K562 (cell line): Measurements from ENCODE around the gene LAMA3. TPM values are rescaled to one million over a fixed set of nuclear protein-coding genes. Genes with fewer than 3 reads are reported as not detected.

Source experiments
- ATAC-seq: fragments of 200-7000 bp; cut with Tn5 transposase; 3 replicates; pipeline ENCODE4 v1.9.1; 2020; ENCODE audit warnings: moderate library complexity
- BruUV-seq: library from RNA; stranded (reverse); fragments of 400-500 nt; replicated peaks from 2 replicates; lab custom pipeline; 2021; lab: Mats Ljungman, UMichigan
- CTCF ChIA-PET: fragments of 300-600 bp; formaldehyde crosslinking; extraction: SDS; loops from one replicate; lab custom pipeline; 2021; ENCODE audit warnings: low intra/inter-chr PET ratio; lab: Yijun Ruan, JAX
- POLR2A ChIA-PET: fragments of 300-600, 350-650 bp; sonication (Branson Sonifier 250); formaldehyde crosslinking; extraction: SDS; loops from one replicate; lab custom pipeline; 2021; ENCODE audit warnings: antibody characterized with exemption, inconsistent platforms; lab: Yijun Ruan, JAX
- DNase-seq, 4 experiments: peaks; one replicate each; pipeline versions ENCODE4 v3.0.0 to v3.0.0-alpha.2; 2011 to 2018; ENCODE audit warnings: low spot score in 3 of 4, mixed read lengths in 3 of 4; ENCODE audit errors: extremely low read depth in 1 of 4
- FAIRE-seq: peaks from 2 replicates; lab custom pipeline; 2011; peaks lifted over from hg19 to GRCh38; lab: Jason Lieb, UNC
- H2AFZ ChIP-seq: 2 replicates; pipeline ENCODE4 v1.6.0; 2011; ENCODE audit warnings: low read depth, low read length, control low read depth, inconsistent platforms
- H3K27ac ChIP-seq: fragments of 200-600 bp; 3 replicates; pipeline ENCODE4 v1.8.0; 2011; ENCODE audit warnings: low read depth, mild to moderate bottlenecking, control low read depth, inconsistent platforms, low read length, moderate library complexity, mixed read lengths; ENCODE audit errors: extremely low read depth
- H3K27me3 ChIP-seq, 2 experiments: fragments of 300-600 bp in 1 of 2; 2 replicates in 1 of 2; 3 replicates in 1 of 2; pipeline versions ENCODE4 v1.6.0 to v1.8.0; 2011; ENCODE audit warnings: inconsistent platforms in 2 of 2, low read length in 2 of 2, mild to moderate bottlenecking in 1 of 2, mixed read lengths in 1 of 2, moderate library complexity in 1 of 2; ENCODE audit not compliant: control insufficient read depth in 2 of 2, insufficient read depth in 2 of 2
- H3K36me3 ChIP-seq: fragments of 300-600 bp; 3 replicates; pipeline ENCODE4 v1.8.0; 2011; ENCODE audit warnings: mild to moderate bottlenecking, low read length, inconsistent platforms; ENCODE audit not compliant: control insufficient read depth, insufficient read depth
- H3K4me1 ChIP-seq, 2 experiments: fragments of 200-600 bp in 1 of 2; replicated peaks in 1 of 2; 2 replicates in 1 of 2; 3 replicates in 1 of 2; pipeline versions ENCODE4 v1.5.1 to v1.8.0; 2011; ENCODE audit warnings: inconsistent platforms in 2 of 2, low read length in 2 of 2, mild to moderate bottlenecking in 1 of 2, mixed read lengths in 1 of 2, moderate library complexity in 1 of 2; ENCODE audit not compliant: control insufficient read depth in 2 of 2, insufficient read depth in 2 of 2
- H3K4me2 ChIP-seq: 2 replicates; pipeline ENCODE4 v1.6.1; 2011; ENCODE audit warnings: low read length, control low read depth, inconsistent platforms, mixed read lengths; ENCODE audit not compliant: insufficient read depth
- H3K4me3 ChIP-seq: fragments of 200-600 bp; sonication (generic), shearing (Covaris generic); 2 replicates; pipeline ENCODE4 v1.5.1; 2016; ENCODE audit warnings: control low read depth, inconsistent platforms
- H3K79me2 ChIP-seq: fragments of 200-600 bp; 3 replicates; pipeline ENCODE4 v1.8.0; 2011; ENCODE audit warnings: low read length, inconsistent platforms; ENCODE audit not compliant: control insufficient read depth, insufficient read depth
- H3K9ac ChIP-seq, 2 experiments: 2 replicates each; pipeline versions ENCODE4 v1.6.0 to v1.6.1; 2011; ENCODE audit warnings: low read depth in 2 of 2, low read length in 2 of 2, control low read depth in 1 of 2, inconsistent platforms in 1 of 2, mild to moderate bottlenecking in 1 of 2, mixed read lengths in 1 of 2; ENCODE audit not compliant: insufficient read depth in 1 of 2
- H3K9me1 ChIP-seq: one replicate; pipeline ENCODE4 v1.6.0; 2011; ENCODE audit warnings: inconsistent platforms, mild to moderate bottlenecking, low read length, moderate library complexity; ENCODE audit not compliant: control insufficient read depth, insufficient read depth
- H3K9me3 ChIP-seq: replicated peaks from 2 replicates; pipeline ENCODE4 v1.5.1; 2011; ENCODE audit warnings: low read depth, low read length, inconsistent platforms; ENCODE audit not compliant: control insufficient read depth, insufficient read depth
- H4K20me1 ChIP-seq: replicated peaks from 2 replicates; pipeline ENCODE4 v1.6.1; 2011; ENCODE audit warnings: low read length, inconsistent platforms, mixed read lengths; ENCODE audit not compliant: control insufficient read depth, insufficient read depth
- ARNT ChIP-seq, 2 experiments: fragments of 450-650 bp; IDR thresholded peaks; 2 replicates each; pipeline ENCODE4 v1.6.1; 2016; ENCODE audit warnings: mild to moderate bottlenecking in 1 of 2
- ATF2 ChIP-seq: sonication (generic); formaldehyde crosslinking; IDR thresholded peaks from 2 replicates; pipeline ENCODE4 v1.8.1; 2022; ENCODE audit warnings: missing genetic modification reagents
- CEBPB ChIP-seq: fragments of 450-650 bp; IDR thresholded peaks from 2 replicates; pipeline ENCODE4 v1.6.1; 2016; ENCODE audit warnings: missing genetic modification characterization, missing compliant biosample characterization
- HDAC2 ChIP-seq: fragments of 450-650 bp; IDR thresholded peaks from 2 replicates; pipeline ENCODE4 v1.6.1; 2016; ENCODE audit warnings: mild to moderate bottlenecking
- KAT8 ChIP-seq: fragments of 450-650 bp; IDR thresholded peaks from 2 replicates; pipeline ENCODE4 v1.6.1; 2016; ENCODE audit warnings: low read depth, mild to moderate bottlenecking
- MAFK ChIP-seq: IDR thresholded peaks from 2 replicates; pipeline ENCODE4 v1.6.1; 2011; ENCODE audit warnings: low read length, improper control_type of control experiment
- MCM3 ChIP-seq: fragments of 450-650 bp; IDR thresholded peaks from 2 replicates; pipeline ENCODE4 v1.6.1; 2016
- MCM7 ChIP-seq, 2 experiments: fragments of 450-650 bp; IDR thresholded peaks; 2 replicates each; pipeline ENCODE4 v1.6.1; 2016 to 2018
- MTA2 ChIP-seq: fragments of 450-650 bp; IDR thresholded peaks from 2 replicates; pipeline ENCODE4 v1.6.1; 2016; ENCODE audit warnings: low read depth
- NCOA1 ChIP-seq: fragments of 450-650 bp; IDR thresholded peaks from 2 replicates; pipeline ENCODE4 v1.6.1; 2016; ENCODE audit warnings: low read depth
- NEUROD1 ChIP-seq: fragments of 150-350 bp; IDR thresholded peaks from 2 replicates; pipeline ENCODE4 v1.6.1; 2014; ENCODE audit warnings: borderline replicate concordance, low read length, low read depth; ENCODE audit not compliant: partially characterized antibody
- PHF8 ChIP-seq: fragments of 200-600 bp; sonication (generic); IDR thresholded peaks from 2 replicates; pipeline ENCODE4 v1.6.1; 2012; ENCODE audit warnings: mixed run types, mild to moderate bottlenecking, inconsistent platforms, low read length, moderate library complexity, borderline replicate concordance
- POLR2AphosphoS5 ChIP-seq: IDR thresholded peaks from 2 replicates; pipeline ENCODE4 v1.6.1; 2011; ENCODE audit warnings: mild to moderate bottlenecking, low read depth, low read length, moderate library complexity; ENCODE audit not compliant: control insufficient read depth, insufficient read depth
- RERE ChIP-seq: sonication (generic); formaldehyde crosslinking; IDR thresholded peaks from 2 replicates; pipeline ENCODE4 v1.8.0; 2023; ENCODE audit warnings: missing genetic modification reagents, mild to moderate bottlenecking, borderline replicate concordance
- TBP ChIP-seq: optimal IDR thresholded peaks from 2 replicates; pipeline ENCODE3; 2011; ENCODE audit warnings: low read depth, low read length, improper control_type of control experiment
- TEAD1 ChIP-seq, 2 experiments: fragments of 450-650 bp in 1 of 2; sonication (generic) in 1 of 2; formaldehyde crosslinking; IDR thresholded peaks; 2 replicates each; pipeline versions ENCODE4 v1.4.0 to v1.8.0; 2020 to 2022; ENCODE audit warnings: mild to moderate bottlenecking in 2 of 2, missing genetic modification reagents in 1 of 2
- ZNF12 ChIP-seq: sonication (generic); formaldehyde crosslinking; IDR thresholded peaks from 2 replicates; pipeline ENCODE4 v1.4.0; 2020; ENCODE audit warnings: mild to moderate bottlenecking, missing genetic modification reagents
- ZNF449 ChIP-seq: fragments of 250-450 bp; sonication (Bioruptor Pico); IDR thresholded peaks from 2 replicates; pipeline ENCODE4 v1.8.0; 2022; ENCODE audit warnings: moderate library complexity, mild to moderate bottlenecking, inconsistent platforms
- ZNF583 ChIP-seq: fragments of 250-450 bp; sonication (Bioruptor Pico); IDR thresholded peaks from 2 replicates; pipeline ENCODE4 v1.4.0; 2020
- in situ Hi-C: fragments of 300-500 bp; cut with MboI; formaldehyde crosslinking; loops from 4 replicates; pipeline ENCODE4 v1.15.0; 2018; ENCODE audit warnings: inconsistent platforms, mixed read lengths
- intact Hi-C: fragments of 100-400 bp; cut with micrococcal nuclease; formaldehyde crosslinking; loops from 2 replicates; pipeline ENCODE4 v1.14.2; 2022
- polyA plus RNA-seq, 8 experiments: library from polyadenylated mRNA; depleted of rRNA in 4 of 8; stranded (reverse) in 5 of 8; unstranded in 3 of 8; fragments of >200 nt; fragmentation: Nextera tagmentation in 2 of 8; fragmentation: Illumina TruSeq in 1 of 8; extraction: Ambion mirVana in 2 of 8; extraction: Trizol in 1 of 8; gene quantifications; 2 replicates each; pipeline versions ENCODE4 v1.2.1 to v1.2.3, GENCODE V29; 2011 to 2014; ENCODE audit warnings: inconsistent platforms in 1 of 8, missing spikeins in 1 of 8
- total RNA-seq, 7 experiments: library from RNA; depleted of rRNA in 6 of 7; stranded (reverse); fragments of >200 nt in 6 of 7; fragmentation: Illumina TruSeq in 2 of 7; extraction: Trizol in 2 of 7; gene quantifications; 2 replicates each; pipeline versions ENCODE4 v1.2.1 to v1.2.3, GENCODE V29; 2011 to 2021; ENCODE audit warnings: low replicate concordance in 1 of 7

LAMA3 gene
- total and polyA plus RNA-seq, 9 of the 15 experiments (the other 6 are each of a cell fraction or from before 2014, with no cell fraction given) = 0.07 TPM; not detected in 8

GRCh38 chr18:23890589-23890988 is 201.3 kb downstream of the LAMA3 start:
- no peak overlapping the region for H3K9ac ChIP-seq
- ATAC-seq = no peak
- POLR2A ChIA-PET = no interaction called here
- no peak overlapping the region for H2AFZ ChIP-seq
- FAIRE-seq = no peak
- intact Hi-C loops = no loop called here
- BruUV-seq = no TSS peak
- no peaks in the 10 kb centered on the region for H3K36me3 ChIP-seq
- no peaks in the 10 kb centered on the region for H3K27me3 ChIP-seq
- H3K79me2 ChIP-seq = no peaks in the 10 kb centered on the region
- H3K4me1 ChIP-seq = no peaks in the 10 kb centered on the region
- CTCF ChIA-PET = no interaction called here
- DNase-seq = no peak
- in situ Hi-C loops = no loop called here
- no peaks in the 10 kb centered on the region for H3K9me1 ChIP-seq
- H3K27ac ChIP-seq = no peak overlapping the region
- no peaks in the 10 kb centered on the region for H3K9me3 ChIP-seq
- H3K4me2 ChIP-seq = no peak overlapping the region
- H4K20me1 ChIP-seq = no peaks in the 10 kb centered on the region
- no peak overlapping the region for H3K4me3 ChIP-seq
- TF ChIP-seq ATF2 (CRISPR knock-in tag) (no peak), HDAC2 (no peak), NEUROD1 (no peak), PHF8 (no peak), ZNF449 (CRISPR knock-in tag) (no peak), CEBPB (no peak), ZNF583 (CRISPR knock-in tag) (no peak), MAFK (no peak), TBP (no peak), ARNT (IDR thresholded peaks at IDR 0.05) (no peak), RERE (CRISPR knock-in tag) (no peak), MCM3 (no peak), KAT8 (no peak), MCM7 (IDR thresholded peaks at IDR 0.05) (no peak), NCOA1 (no peak), ZNF12 (CRISPR knock-in tag) (no peak), TEAD1 (CRISPR knock-in tag; IDR thresholded peaks at IDR 0.05) (no peak), POLR2AphosphoS5 (no peak), MTA2 (no peak)
